Astrocyte of the spinal cord (primary cell): Measurements from ENCODE around the gene DLGAP1.

Experiments
- DNase-seq: peaks from one replicate; pipeline ENCODE4 v3.0.0; 2011; ENCODE audit warnings: low read depth, low spot score
- H3K4me3 ChIP-seq: 2 replicates; pipeline ENCODE4 v1.5.1; 2011; ENCODE audit warnings: low read depth, mild to moderate bottlenecking, low read length, moderate library complexity
- in situ Hi-C: cut with HindIII; loops from 2 replicates; pipeline ENCODE4 v1.10.0; 2017; ENCODE audit warnings: low sequenced_read_pairs
- TF ChIP-seq, protein P1 (sequence below): IDR thresholded peaks from 2 replicates; pipeline ENCODE4 v1.5.1; 2012; ENCODE audit warnings: low read depth, mild to moderate bottlenecking, low read length, inconsistent platforms

Gene DLGAP1

DNA sequence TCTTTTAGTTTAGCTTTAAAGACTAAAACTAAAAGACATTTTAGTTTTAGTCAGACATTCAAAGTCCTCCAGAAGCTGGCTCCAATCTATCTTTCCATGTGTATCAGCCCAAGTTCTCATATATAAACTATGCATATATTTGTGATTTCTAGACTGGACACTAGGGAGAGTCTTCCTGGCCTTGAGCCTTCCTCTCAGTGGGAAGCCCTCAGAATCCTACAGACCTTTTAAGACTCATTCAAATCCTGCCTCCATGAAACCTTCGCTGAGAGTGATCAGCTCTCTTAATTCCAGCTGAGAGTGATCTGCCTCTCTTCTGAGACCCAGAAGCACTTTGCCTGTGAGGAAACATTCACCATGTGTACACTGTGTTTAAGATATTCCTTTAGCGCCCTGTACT is 552.4 kb downstream of the DLGAP1 start:
- TF ChIP-seq, protein P1, sequence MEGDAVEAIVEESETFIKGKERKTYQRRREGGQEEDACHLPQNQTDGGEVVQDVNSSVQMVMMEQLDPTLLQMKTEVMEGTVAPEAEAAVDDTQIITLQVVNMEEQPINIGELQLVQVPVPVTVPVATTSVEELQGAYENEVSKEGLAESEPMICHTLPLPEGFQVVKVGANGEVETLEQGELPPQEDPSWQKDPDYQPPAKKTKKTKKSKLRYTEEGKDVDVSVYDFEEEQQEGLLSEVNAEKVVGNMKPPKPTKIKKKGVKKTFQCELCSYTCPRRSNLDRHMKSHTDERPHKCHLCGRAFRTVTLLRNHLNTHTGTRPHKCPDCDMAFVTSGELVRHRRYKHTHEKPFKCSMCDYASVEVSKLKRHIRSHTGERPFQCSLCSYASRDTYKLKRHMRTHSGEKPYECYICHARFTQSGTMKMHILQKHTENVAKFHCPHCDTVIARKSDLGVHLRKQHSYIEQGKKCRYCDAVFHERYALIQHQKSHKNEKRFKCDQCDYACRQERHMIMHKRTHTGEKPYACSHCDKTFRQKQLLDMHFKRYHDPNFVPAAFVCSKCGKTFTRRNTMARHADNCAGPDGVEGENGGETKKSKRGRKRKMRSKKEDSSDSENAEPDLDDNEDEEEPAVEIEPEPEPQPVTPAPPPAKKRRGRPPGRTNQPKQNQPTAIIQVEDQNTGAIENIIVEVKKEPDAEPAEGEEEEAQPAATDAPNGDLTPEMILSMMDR: no peak
- DNase-seq: peak; percentile 75
- in situ Hi-C loops: no loop called here
- H3K4me3 ChIP-seq: no peak overlapping the region

DNA sequence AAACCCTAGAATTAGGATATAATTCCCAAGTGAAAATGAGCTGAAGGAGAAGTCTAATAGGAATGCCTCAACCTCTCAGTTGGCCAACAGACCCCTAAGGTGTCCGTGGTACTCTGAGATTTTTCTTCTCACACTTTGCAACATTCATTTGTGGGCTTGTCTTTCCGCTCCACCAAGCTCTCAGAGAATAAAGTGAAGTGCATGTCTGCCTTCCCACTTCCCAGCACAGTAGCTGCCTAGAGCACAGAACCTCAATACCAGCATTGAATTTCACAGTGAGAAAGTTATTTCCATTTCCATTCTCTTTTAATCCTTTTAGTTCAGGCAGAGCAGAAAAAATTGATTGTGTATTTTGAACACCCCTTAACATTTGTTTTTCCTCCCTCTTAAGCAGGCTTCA is 553.3 kb downstream of the DLGAP1 start:
- TF ChIP-seq, protein P1: no peak
- in situ Hi-C loops: no loop called here
- no peak for DNase-seq
- H3K4me3 ChIP-seq: no peak overlapping the region

DNA sequence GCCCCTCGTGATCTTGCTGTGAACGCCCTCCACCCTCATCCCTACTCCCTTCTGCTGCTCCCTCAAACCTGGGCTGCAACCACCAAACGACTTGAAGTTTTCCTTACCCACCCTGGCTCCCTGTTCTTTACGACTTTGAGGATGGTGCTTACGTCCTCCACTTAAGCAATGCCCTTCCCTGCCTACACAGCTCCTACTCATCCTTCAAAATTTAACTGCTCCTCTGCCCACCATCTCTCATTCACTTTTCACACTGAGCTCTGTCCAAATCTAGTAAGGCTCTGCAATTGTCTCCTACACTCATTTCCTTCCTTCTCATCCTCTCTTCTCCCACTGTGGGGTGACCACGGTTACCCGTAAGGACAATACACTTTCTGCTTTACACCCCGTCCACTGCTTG is 554.1 kb downstream of the DLGAP1 start:
- H3K4me3 ChIP-seq: no peak overlapping the region
- DNase-seq: no peak
- TF ChIP-seq, protein P1: no peak
- in situ Hi-C loops: no loop called here

DNA sequence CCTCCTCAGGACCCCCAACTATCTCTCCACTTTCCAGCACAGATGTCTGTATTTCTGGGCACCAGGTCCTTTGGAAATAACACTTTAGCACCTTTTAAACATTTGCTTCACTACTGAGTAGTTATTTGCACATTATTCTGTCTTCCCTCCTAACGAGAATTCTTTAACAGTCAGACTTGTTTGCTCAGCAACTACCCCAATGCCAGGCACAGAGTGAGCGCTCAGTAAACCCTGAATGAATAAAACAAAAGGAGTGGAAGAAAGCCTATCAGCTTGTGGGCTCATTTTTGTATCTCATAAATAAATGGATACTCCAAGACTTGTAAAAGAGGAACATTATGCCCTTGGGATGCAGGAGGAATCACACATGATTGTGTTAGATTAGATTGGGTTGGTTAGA is 554.8 kb downstream of the DLGAP1 start:
- in situ Hi-C loops: no loop called here
- DNase-seq: no peak
- no peak overlapping the region for H3K4me3 ChIP-seq
- TF ChIP-seq, protein P1: no peak

DNA sequence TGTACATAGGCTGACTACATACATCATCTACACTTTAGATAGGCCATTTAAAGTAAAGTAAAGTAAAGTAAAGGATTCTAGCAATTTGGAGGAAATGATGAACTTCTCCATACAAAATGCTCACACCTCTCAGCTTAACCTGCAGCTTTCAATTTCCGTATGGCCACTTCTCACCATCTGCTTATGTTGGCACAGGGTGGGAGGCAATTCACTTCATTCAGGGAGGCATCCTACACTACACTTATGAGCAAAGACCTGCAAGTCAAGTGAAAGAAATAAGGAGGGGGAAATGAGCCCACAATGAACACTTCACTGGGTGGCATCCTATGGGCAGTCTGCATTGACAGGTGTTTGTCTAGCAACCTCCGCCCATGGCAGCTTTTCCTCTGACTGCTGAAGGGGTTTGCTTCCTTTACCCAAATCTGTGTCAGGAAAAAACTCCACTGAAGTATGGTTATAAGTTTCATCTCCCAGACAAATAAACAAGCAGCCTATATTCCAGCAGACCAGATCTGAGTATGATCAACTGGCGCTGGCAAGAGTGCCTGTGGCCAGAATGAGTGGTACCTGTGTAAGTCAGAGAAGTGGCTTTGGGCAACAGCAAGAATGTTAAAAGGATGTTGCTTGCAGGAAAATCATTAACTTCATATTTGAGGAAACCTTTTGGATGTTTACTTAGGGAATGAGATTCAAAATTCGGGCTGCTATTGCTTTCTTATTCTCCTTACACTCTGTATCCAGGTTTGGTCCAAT is 556.1 kb downstream of the DLGAP1 start:
- no peak for DNase-seq
- H3K4me3 ChIP-seq: no peak overlapping the region
- TF ChIP-seq, protein P1: no peak
- in situ Hi-C loops: no loop called here

DNA sequence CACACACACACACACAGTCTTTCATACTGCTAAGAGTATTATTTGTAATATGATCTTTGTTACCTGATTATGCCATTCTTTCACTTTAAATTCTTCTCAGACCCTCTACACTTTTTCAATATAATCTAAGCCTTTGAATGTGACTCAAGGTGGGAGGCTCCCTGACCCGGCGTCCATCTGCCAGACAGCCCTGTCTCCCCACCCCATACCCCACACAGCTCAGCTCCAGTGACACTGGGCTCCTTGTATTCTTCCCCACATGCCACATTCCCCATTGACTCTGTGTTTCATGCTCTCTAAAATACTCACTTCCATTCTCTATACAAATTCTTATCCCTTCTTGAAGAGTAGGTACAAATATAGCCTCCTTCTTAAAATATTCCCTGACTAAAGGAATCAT is 563.0 kb downstream of the DLGAP1 start:
- in situ Hi-C loops: no loop called here
- no peak for DNase-seq
- no peak overlapping the region for H3K4me3 ChIP-seq
- TF ChIP-seq, protein P1: no peak
